Measurements from ENCODE around the gene MEX3D.

MEX3D gene

GRCh38 chr19:1592755-1593500, 24.8 kb upstream of the MEX3D start, which contains the start of gene MBD3:
TSS of gene MBD3 (minus strand) at chr19:1592865. CDS start at chr19:1592631, 234 bp downstream.
- DNase-seq = peak; percentile 89

GRCh38 chr19:1592024-1592754, 24.1 kb upstream of the MEX3D start:
- peak; percentile 86 for DNase-seq

- no peak for DNase-seq
Observed at GRCh38 chr19:1591421-1592023, 23.4 kb upstream of the MEX3D start.

DNA sequence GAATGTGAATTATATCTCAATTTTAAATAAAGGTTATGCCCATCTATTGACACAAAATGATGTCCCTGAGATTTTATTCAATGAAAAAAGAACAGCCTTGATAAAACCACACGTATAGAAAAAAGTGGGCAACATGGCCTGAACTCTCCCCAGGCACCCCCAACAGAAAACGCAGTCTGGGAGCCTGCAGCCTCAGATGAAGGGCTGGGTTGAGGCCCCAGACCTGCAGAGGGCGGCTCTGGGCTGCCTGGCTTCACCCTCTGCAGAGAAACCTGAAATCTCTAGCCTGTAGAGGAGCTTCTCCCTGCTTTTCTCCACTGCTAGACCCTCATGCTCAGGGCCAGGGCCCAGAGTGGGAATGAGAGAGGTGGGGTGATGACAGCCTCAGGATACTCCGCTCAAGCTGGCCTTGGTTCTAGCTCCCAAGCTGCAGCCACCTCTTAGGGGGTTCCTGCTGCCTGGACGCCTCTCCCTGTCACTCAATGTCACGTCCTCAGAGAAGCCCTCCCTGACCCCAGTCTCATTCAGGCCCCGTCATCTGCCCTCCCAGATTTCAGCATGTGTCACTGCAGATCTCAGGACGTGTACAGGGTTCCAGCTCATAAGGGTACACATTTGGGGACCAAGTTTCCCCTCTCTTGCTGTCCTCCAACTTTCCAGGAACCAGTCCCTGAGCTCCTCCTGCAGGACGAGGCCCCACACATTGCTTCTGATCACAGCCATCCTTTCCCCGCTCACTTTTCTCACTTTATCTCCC, 22.7 kb upstream of the MEX3D start:
- DNase-seq = no peak

GRCh38 chr19:1587872-1588271, 19.7 kb upstream of the MEX3D start:
- no peak for DNase-seq

DNA sequence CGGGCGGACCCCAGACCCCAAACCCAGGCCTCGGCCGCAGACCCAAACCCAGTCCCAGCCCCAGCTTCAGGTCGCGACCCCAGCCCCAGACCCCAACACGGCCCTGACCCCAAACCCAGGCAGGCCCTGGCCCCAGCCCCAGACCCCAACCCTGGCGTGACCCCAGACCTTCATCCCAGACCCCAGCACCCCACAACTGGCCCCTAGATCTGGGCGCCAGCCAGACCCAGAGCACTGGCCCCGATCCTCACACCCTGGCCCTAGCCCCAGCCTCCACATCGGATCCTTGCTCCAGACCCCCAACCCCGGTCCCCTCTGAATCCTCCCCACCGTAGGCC, 17.1 kb upstream of the MEX3D start:
- DNase-seq = no peak

GRCh38 chr19:1584500-1585242, 16.5 kb upstream of the MEX3D start:
- DNase-seq = no peak

GRCh38 chr19:1582201-1582600, 14.1 kb upstream of the MEX3D start:
- no peak for DNase-seq

DNA sequence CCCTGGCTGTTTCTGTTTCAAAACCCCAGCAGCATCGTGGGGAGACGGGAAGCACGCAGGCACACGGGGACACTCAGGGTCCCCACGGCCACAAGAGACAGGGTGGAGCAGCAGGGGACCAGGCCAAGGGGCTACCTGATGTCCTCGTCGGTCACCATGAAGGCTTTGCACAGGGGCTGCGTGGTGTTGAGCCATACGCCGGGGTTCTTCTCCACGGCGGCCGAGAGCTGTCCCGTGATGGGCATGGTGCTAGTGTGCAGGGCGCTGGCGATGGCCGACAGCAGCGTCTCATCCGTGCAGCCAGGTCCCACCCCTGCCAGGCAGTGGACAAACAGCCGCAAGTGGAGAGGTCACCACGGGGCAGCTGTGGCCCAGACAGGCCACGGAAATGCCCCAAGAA, 12.8 kb upstream of the MEX3D start:
- no peak for DNase-seq

DNA sequence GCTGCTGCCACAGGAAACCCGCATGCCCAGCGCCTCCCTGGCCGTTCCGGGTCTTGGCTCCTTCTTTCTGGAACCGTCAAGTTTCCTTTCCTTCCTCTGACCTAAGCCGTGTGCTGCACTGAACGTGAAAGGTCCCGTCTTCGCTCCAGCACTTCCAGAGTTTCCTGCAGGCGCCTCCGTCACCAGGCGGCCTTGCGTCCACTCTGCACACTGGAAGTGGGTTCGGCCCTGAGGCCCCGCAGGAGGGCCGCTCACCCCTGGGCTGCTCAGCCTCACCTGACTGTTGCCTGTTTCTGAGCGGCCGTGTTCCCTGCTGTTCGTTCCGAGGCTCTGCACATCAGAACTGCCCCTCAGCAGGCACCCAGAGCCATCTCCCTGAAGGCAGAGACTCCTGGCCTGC, 12.3 kb upstream of the MEX3D start:
- no peak for DNase-seq

- no peak for DNase-seq
Observed at GRCh38 chr19:1579222-1579621, 11.1 kb upstream of the MEX3D start.

DNA sequence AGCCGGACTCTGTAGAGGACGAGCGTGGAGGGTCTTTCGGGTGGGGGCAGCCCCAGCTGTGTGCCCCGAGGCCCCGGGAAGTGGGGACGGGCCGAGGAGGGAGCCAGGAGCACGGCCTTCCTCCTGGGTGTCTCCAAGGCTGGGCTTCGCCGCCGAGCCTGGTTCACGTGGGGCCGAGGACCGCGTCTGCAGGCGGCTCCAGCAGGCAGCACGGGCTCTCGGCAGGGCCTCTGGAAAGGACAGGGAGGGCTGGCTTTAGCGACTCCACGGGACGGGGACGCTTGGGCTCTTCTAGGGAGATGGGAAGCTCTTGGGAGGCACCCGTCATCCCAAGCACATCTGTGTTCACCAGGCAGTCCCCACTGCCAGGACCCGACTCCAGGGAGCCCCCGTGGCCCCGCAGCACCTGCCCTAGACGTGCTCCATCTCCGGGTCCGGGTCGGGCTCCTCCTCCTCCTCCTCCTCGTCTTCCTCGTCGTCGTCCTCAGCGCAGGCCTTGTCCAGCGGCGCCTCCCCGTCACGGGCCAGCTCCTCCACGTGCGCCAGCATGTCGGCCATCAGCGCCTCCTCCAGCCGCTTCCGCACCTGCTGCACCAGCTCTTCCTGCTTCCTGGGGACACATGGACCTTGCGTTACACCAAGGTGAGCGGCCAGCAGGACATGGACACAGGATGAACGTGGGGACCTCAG, 9.9 kb upstream of the MEX3D start:
- DNase-seq = no peak

DNA sequence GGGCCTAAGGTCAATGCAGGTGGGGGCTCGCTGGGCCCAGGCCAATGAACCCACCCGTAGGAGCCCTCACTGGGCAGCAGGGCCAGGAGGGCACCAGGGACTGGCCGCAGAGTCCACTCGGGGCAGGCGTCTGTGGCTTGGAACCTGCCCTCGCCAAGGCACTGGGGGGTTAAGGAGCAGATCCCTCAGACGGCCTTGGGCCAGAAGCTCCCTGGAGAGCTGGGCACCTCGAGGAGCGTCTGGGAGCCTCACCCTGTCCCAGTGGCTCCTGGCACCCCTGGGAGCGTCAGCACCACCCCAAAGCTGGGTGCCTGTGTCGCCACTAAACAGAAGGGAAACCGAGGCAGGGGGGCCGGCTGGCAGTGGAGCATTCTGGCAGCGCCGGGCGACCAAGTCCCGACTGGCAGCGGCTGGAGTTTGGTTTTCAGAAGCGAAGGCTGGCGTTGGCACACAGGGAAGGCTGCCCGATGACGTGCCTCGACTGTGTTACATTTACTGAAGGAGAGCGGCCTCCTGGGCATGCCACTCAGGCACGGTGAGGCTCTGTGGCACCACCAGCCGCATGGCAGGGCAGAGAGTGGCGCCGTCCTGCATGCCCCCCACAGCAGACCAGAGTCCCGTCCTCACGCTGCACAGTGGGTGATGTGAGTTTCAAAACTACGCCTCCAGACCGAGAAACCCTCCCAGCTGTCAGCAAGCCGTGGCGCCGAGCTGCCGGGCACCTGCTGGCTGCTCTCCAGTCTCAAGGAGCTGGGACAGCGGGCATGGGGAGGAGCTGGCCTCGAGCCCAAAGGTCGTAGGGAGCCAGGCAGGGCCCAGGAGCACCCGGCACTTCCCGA, 9.2 kb upstream of the MEX3D start:
- DNase-seq = no peak

DNA sequence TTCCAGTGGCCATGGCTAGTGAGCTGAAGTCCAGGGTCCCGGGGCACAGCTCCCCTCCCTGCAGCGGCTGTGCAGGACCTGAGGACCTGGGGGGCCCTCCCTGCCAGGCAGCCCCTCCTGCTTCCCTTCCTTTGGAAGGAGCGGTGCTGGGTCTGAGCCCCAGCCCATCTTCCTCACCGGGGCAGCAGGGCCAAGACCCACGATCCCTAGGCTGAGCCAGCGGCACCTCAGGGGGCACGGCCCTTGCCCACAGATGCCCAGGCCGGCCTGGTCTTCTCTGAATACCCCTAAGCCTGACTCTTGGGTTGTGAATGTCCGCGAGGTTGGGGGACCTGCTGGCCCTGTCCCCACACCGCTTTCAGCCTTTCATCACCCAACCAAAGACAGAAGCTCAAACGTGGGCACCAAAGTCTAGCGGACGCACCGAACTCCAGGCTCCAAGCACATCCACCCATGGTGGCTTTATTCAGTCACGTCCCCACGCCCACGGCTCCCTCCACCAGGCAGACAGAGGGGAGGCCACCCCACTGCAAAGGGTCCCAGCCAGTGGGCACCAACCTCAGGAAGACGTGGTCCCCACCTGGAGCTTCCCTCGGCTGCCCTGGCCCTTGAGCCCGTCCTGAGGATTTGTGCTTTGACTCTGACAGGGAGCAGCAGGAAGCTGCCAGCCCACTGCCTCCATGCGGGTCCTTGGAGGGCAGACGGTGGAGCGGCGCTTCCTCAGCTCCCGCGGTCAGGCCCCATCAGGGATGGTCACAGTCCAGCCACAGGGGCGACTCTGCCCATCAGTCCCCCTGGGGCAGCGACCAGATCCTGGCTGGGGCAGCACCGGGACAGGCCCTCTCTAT, 8.3 kb upstream of the MEX3D start:
- DNase-seq = no peak

DNA sequence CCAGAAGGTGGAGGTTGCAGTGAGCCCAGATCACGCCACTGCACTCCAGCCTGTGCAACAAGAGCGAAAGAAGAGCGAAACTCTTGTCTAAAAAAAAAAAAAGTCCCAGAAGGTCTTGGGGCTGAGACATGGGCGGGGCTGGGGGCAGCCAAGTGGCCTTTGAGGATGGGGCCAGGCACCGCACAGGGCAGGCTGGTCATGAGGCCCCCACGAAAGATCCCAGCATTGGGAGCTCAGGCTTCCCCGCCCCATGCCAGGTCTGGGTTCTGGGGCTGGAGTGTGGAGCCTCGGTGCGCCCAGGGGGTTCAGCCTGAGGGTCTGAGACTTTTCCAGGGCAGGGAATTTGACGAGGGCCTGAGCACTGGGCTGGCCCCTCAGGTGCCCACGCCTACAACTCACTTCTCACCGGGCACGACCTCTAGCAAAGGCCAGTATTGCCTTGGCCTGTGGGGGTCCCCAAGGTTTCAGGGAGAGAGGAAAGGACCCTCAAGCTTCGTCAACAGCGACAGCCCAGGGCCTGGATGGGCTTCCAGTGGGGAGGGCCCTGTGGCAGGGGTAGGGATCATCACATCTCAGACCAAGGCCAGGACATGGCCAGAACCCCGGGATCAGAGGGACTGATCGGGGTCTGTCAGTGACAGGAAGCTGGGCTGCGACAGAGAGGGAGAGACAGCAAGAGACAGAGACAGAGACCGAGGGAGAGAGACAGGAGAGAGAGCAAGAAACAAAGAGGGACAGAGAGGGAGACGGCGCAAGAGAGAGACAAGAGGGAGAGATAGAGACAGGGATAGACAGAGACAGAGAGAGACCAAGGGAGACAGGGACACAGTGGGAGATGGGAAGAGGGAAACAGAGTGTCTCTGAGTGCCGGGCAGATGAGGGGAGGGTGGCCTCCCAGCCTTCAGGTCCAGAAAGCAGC, 7.5 kb upstream of the MEX3D start:
- no peak for DNase-seq

DNA sequence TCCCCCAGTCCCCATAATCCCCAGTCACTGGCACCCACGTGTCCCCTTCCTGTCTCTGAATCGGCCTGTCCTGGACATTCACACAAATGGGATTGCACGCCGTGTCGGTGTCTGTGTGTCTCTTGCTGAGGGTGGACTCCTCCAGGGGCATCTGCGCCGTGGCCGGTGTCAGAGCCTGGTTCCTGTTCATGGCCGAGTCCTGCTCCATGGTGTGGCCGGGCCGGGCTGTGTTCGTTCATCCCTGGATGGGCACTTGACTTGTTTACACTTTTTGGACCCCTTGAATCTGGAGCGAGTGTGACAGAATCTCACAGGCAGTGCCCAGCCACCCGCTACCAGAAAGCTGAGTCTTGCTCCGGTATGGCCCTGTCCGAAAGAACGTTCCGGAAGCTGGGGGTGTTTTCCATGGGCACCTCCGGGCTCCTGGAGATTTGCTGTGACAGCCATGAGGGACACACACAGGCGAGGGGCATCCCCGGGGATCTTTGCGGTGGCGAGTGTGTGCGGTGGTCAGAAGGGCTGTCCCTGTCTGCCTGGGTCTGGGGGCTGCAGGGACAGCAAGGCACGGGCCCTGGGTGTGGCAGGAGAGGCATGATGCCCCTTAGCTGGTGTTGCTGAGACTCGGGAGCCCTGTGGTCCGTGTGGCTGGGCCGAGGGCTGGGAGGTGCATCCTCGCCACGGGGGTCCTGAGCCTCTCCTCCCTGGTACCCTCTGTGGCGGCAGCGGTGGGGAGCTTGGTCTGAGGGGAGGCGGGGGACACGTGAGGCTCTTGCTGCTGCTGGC, 6.4 kb upstream of the MEX3D start:
- no peak for DNase-seq

GRCh38 chr19:1572795-1573194, 4.7 kb upstream of the MEX3D start:
- no peak for DNase-seq

- DNase-seq = no peak
Observed at GRCh38 chr19:1571358-1571757, 3.2 kb upstream of the MEX3D start.
